Fibroblast of lung (primary cell): ENCODE data around the gene ARHGAP12. TPM values are rescaled to one million over a fixed set of nuclear protein-coding genes. Genes with fewer than 3 reads are reported as not detected.

Source experiments
- DNase-seq, 2 donors: peaks; one replicate each; pipeline versions ENCODE4 v3.0.0 to v3.0.0-alpha.2; 2010; ENCODE audit warnings: low read depth in 2 of 2
- H2AFZ ChIP-seq: 2 replicates; pipeline ENCODE4 v1.5.1; 2012; ENCODE audit warnings: low read length, control low read depth, inconsistent platforms
- H3K27ac ChIP-seq: 2 replicates; pipeline ENCODE4 v1.5.1; 2011; ENCODE audit warnings: low read length, control low read depth; ENCODE audit not compliant: insufficient read depth
- H3K27me3 ChIP-seq: 2 replicates; pipeline ENCODE4 v1.5.1; 2011; ENCODE audit warnings: mild to moderate bottlenecking, low read length; ENCODE audit not compliant: control insufficient read depth, insufficient read depth
- H3K36me3 ChIP-seq: 2 replicates; pipeline ENCODE4 v1.5.1; 2011; ENCODE audit warnings: low read length; ENCODE audit not compliant: control insufficient read depth, insufficient read depth
- H3K4me1 ChIP-seq: 2 replicates; pipeline ENCODE4 v1.5.1; 2011; ENCODE audit warnings: low read length; ENCODE audit not compliant: control insufficient read depth, insufficient read depth; ENCODE audit errors: extremely low read depth
- H3K4me2 ChIP-seq: 2 replicates; pipeline ENCODE4 v1.5.1; 2011; ENCODE audit warnings: low read length, control low read depth; ENCODE audit not compliant: insufficient read depth; ENCODE audit errors: extremely low read depth
- H3K4me3 ChIP-seq, 4 experiments: fragments of 200-600 bp in 1 of 4; sonication (generic) in 1 of 4; replicated peaks in 1 of 4; 2 replicates each; pipeline ENCODE4 v1.5.1; 2011 to 2016; ENCODE audit warnings: low read length in 4 of 4, low read depth in 3 of 4, mild to moderate bottlenecking in 3 of 4, control low read depth in 2 of 4, inconsistent platforms in 1 of 4, mixed read lengths in 1 of 4; ENCODE audit not compliant: insufficient read depth in 1 of 4; ENCODE audit errors: control extremely low read depth in 1 of 4
- H3K79me2 ChIP-seq: 2 replicates; pipeline ENCODE4 v1.5.1; 2012; ENCODE audit warnings: mild to moderate bottlenecking, low read length, inconsistent platforms; ENCODE audit not compliant: control insufficient read depth, insufficient read depth
- H3K9ac ChIP-seq: 2 replicates; pipeline ENCODE4 v1.5.1; 2011; ENCODE audit warnings: mild to moderate bottlenecking, low read length, control low read depth; ENCODE audit not compliant: insufficient read depth
- H3K9me3 ChIP-seq: 2 replicates; pipeline ENCODE4 v1.5.1; 2012; ENCODE audit warnings: low read depth, low read length; ENCODE audit not compliant: control insufficient read depth, insufficient read depth
- H4K20me1 ChIP-seq: 2 replicates; pipeline ENCODE4 v1.5.1; 2011; ENCODE audit warnings: low read length; ENCODE audit not compliant: control insufficient read depth, insufficient read depth; ENCODE audit errors: extremely low read depth
- CTCF ChIP-seq, 2 donors: IDR thresholded peaks in 1 of 2; conservative IDR thresholded peaks in 1 of 2; 1 replicate in 1 of 2; 2 replicates in 1 of 2; pipeline ENCODE4 v1.5.1; 2011 to 2012; ENCODE audit warnings: low read length in 2 of 2, control low read depth in 1 of 2, inconsistent platforms in 1 of 2, low read depth in 1 of 2, mild to moderate bottlenecking in 1 of 2
- EZH2 ChIP-seq: IDR thresholded peaks from 2 replicates; pipeline ENCODE4 v1.5.1; 2012; ENCODE audit warnings: low read length, control low read depth, mild to moderate bottlenecking; ENCODE audit errors: missing control alignments
- polyA plus RNA-seq, 2 donors: library from polyadenylated mRNA; depleted of rRNA in 1 of 2; stranded (reverse) in 1 of 2; unstranded in 1 of 2; fragments of >200 nt; gene quantifications; 2 replicates each; pipeline ENCODE4 v1.2.1, GENCODE V29; 2011 to 2012; ENCODE audit warnings: missing spikeins in 1 of 2
- total RNA-seq: library from RNA; depleted of rRNA; stranded (reverse); fragments of >200 nt; gene quantifications from 2 replicates; pipeline ENCODE4 v1.2.1, GENCODE V29; 2014

ARHGAP12 gene
- total and polyA plus RNA-seq, 2 donors (not counting 1 experiment from before 2014, with no cell fraction given) = 24.0 to 63.1 TPM

- Histone ChIP-seq H3K9ac (no peak overlapping the region), H3K79me2 (peaks cover 2% of the 10 kb centered on the region), H3K4me1 (peaks cover 12% of the 10 kb centered on the region), H4K20me1 (no peaks in the 10 kb centered on the region), H3K4me3 (no peak overlapping the region), H3K9me3 (no peaks in the 10 kb centered on the region), H2AFZ (no peak overlapping the region), H3K27ac (peak overlapping the region; percentile 73), H3K27me3 (no peaks in the 10 kb centered on the region), H3K4me2 (no peak overlapping the region), H3K36me3 (no peaks in the 10 kb centered on the region)
- DNase-seq = peak in 1 of 2 donors; percentile 52
- TF ChIP-seq EZH2 (no peak), CTCF (conservative IDR thresholded peaks at IDR 0.05 in 1 of 2, IDR thresholded peaks at IDR 0.05 in 1 of 2; ENCODE audit: low read depth in 1 of 2, low read length in 2 of 2) (no peak)
Measured at GRCh38 chr10:31761156-31761555, 167.5 kb downstream of the ARHGAP12 start.

- Histone ChIP-seq H3K36me3 (no peaks in the 10 kb centered on the region), H3K4me2 (peak overlapping the region; percentile 36), H3K27me3 (no peaks in the 10 kb centered on the region), H4K20me1 (no peaks in the 10 kb centered on the region), H3K9ac (no peak overlapping the region), H3K4me1 (peaks cover 12% of the 10 kb centered on the region), H3K4me3 (peak overlapping the region in 2 of 4 experiments; percentile 28 to 31), H2AFZ (peak overlapping the region; percentile 0), H3K27ac (peak overlapping the region; percentile 73), H3K79me2 (peaks cover 2% of the 10 kb centered on the region), H3K9me3 (no peaks in the 10 kb centered on the region)
- peak in 1 of 2 donors; percentile 56 for DNase-seq
- TF ChIP-seq CTCF (conservative IDR thresholded peaks at IDR 0.05 in 1 of 2, IDR thresholded peaks at IDR 0.05 in 1 of 2; ENCODE audit: low read depth in 1 of 2, low read length in 2 of 2) (no peak), EZH2 (no peak)
Measured at GRCh38 chr10:31760674-31761081, 168.0 kb downstream of the ARHGAP12 start.

- TF ChIP-seq EZH2 (no peak), CTCF (conservative IDR thresholded peaks at IDR 0.05 in 1 of 2, IDR thresholded peaks at IDR 0.05 in 1 of 2; ENCODE audit: low read depth in 1 of 2, low read length in 2 of 2) (no peak)
- DNase-seq = peak; percentile 98 to 99
- peak overlapping the region; percentile 95 for H3K9ac ChIP-seq
- peak overlapping the region; percentile 30 for H2AFZ ChIP-seq
- no peaks in the 10 kb centered on the region for H3K27me3 ChIP-seq
- peaks cover 2% of the 10 kb centered on the region for H3K79me2 ChIP-seq
- H3K4me3 ChIP-seq = peak overlapping the region; percentile 74 to 94 (median 92)
- peak overlapping the region; percentile 95 for H3K27ac ChIP-seq
- peaks cover 9% of the 10 kb centered on the region for H3K4me1 ChIP-seq
- no peaks in the 10 kb centered on the region for H4K20me1 ChIP-seq
- H3K9me3 ChIP-seq = no peaks in the 10 kb centered on the region
- no peaks in the 10 kb centered on the region for H3K36me3 ChIP-seq
- peak overlapping the region; percentile 64 for H3K4me2 ChIP-seq
Measured at GRCh38 chr10:31759799-31760626, 168.6 kb downstream of the ARHGAP12 start.
